ENCODE results near the gene MDM4. TPM values are rescaled to one million over a fixed set of nuclear protein-coding genes. Genes with fewer than 3 reads are reported as not detected.
"Not testable (repeated sequence)": the region's sequence is repeated elsewhere in the genome, so short reads cannot be mapped to it uniquely, and the experiment has no call there.

MDM4 gene
- total RNA-seq, 6 donors from 2014 or later, result 40.0 to 167 (median 69.2) TPM

- no peak for DNase-seq
- Histone ChIP-seq H3K9me3 (no peaks in the 10 kb centered on the region), H3K36me3 (no peaks in the 10 kb centered on the region), H3K4me1 (peaks cover 64 to 82% (median 77%) of the 10 kb centered on the region in 4 donors), H3K27me3 (no peaks in the 10 kb centered on the region), H3K4me3 (no peak overlapping the region), H3K27ac (peak overlapping the region in 2 of 4 donors; percentile 15 to 58)
- TF ChIP-seq, protein P1, sequence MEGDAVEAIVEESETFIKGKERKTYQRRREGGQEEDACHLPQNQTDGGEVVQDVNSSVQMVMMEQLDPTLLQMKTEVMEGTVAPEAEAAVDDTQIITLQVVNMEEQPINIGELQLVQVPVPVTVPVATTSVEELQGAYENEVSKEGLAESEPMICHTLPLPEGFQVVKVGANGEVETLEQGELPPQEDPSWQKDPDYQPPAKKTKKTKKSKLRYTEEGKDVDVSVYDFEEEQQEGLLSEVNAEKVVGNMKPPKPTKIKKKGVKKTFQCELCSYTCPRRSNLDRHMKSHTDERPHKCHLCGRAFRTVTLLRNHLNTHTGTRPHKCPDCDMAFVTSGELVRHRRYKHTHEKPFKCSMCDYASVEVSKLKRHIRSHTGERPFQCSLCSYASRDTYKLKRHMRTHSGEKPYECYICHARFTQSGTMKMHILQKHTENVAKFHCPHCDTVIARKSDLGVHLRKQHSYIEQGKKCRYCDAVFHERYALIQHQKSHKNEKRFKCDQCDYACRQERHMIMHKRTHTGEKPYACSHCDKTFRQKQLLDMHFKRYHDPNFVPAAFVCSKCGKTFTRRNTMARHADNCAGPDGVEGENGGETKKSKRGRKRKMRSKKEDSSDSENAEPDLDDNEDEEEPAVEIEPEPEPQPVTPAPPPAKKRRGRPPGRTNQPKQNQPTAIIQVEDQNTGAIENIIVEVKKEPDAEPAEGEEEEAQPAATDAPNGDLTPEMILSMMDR (IDR thresholded peaks at IDR 0.05), result no peak
- TF ChIP-seq POLR2AphosphoS5 (IDR thresholded peaks at IDR 0.05) (no peak), EP300 (IDR thresholded peaks at IDR 0.05) (no peak), POLR2A (IDR thresholded peaks at IDR 0.05) (no peak)
- ATAC-seq (ENCODE audit: low FRiP score in 2 of 2), result no peak
- WGBS, 2 donors, result 62 to 69% methylated on average over 2 of the region's 2 CpGs
Measured at GRCh38 chr1:204478921-204479320, 37.3 kb upstream of the MDM4 start.

DNA sequence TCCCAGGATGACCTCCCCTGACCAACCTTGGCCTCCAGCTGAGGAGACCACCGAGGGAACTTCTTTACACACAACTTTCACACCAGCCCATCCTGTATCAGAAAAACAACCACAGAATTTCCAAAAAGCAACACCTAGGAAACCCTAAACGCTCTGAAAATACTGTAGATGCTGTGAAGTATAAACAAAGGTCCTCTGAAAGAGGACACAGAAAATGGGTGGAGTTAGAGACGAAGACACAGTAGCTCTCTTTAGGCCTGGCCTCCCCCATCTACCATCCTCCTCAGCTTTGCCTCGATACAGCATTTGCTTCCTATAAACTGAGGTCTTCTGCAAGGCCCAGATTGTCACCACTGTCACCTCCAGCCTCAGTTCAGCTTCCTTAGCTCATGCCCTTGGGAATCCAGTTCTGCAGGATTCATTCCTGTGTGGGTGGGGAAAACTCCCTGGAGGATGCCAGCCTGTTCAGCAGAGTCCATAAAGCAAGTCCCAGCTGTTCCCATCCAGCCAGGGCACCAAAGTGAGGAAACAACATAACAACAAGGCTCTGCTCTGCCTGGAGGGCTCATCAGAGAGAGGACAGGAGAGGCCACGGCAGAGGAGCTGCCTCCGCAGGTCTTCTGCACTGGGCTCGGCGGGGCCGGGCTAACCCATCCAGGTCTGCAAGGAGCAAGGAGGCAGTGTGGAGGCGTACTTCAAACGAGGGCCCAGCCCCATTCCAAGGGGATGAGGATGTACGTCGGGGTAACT is 36.6 kb upstream of the MDM4 start:
- Histone ChIP-seq H3K36me3 (no peaks in the 10 kb centered on the region), H3K27me3 (no peaks in the 10 kb centered on the region), H3K27ac (peak overlapping the region in 3 of 4 donors; percentile 15 to 53 (median 35)), H3K4me1 (peaks cover 64 to 87% (median 79%) of the 10 kb centered on the region in 4 donors), H3K4me3 (no peak overlapping the region), H3K9me3 (no peaks in the 10 kb centered on the region)
- WGBS, 2 donors, result 66 to 77% methylated on average over 13 of the region's 13 CpGs
- TF ChIP-seq POLR2A (IDR thresholded peaks at IDR 0.05), result no peak
- no peak for TF ChIP-seq EP300 (IDR thresholded peaks at IDR 0.05)
- TF ChIP-seq, protein P1 (IDR thresholded peaks at IDR 0.05), result no peak
- no peak for TF ChIP-seq POLR2AphosphoS5 (IDR thresholded peaks at IDR 0.05)
- ATAC-seq (ENCODE audit: low FRiP score in 2 of 2), result no peak
- DNase-seq, result no peak

GRCh38 chr1:204480515-204480914 is 35.7 kb upstream of the MDM4 start:
- no peak for ATAC-seq (ENCODE audit: low FRiP score in 2 of 2)
- Histone ChIP-seq H3K9me3 (no peaks in the 10 kb centered on the region), H3K27me3 (no peaks in the 10 kb centered on the region), H3K36me3 (no peaks in the 10 kb centered on the region), H3K4me1 (peaks cover 64 to 90% (median 80%) of the 10 kb centered on the region in 4 donors), H3K27ac (peak overlapping the region in 3 of 4 donors; percentile 18 to 42 (median 35)), H3K4me3 (no peak overlapping the region)
- TF ChIP-seq EP300 (IDR thresholded peaks at IDR 0.05), result no peak
- no peak for TF ChIP-seq POLR2A (IDR thresholded peaks at IDR 0.05)
- TF ChIP-seq POLR2AphosphoS5 (IDR thresholded peaks at IDR 0.05), result no peak
- TF ChIP-seq, protein P1 (IDR thresholded peaks at IDR 0.05), result no peak
- 67 to 76% methylated on average over 8 of the region's 8 CpGs for WGBS, 2 donors
- DNase-seq, result peak in 1 of 2 donors; percentile 66

DNA sequence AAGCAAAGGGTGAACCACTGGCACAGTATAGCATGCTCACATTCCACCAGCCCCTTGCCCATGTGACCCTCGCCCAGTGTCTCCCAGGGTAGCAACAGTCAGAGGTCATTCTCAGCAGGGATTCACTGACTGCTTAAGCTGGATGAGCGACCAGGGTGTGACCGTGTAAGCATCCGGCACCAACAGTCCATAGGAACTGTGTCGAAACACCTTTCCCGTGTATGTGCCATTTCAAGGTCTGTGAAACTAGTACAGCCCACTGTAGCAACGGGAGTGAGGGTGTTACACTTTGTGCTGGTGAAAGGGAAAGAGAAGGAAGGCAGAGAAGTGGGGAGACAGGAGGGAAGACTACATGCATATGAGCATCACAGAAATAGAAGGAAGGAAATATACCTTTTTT is 32.4 kb upstream of the MDM4 start:
- Histone ChIP-seq H3K27me3 (no peaks in the 10 kb centered on the region), H3K36me3 (no peaks in the 10 kb centered on the region), H3K9me3 (no peaks in the 10 kb centered on the region), H3K4me1 (peaks cover 37 to 60% (median 48%) of the 10 kb centered on the region in 4 donors), H3K4me3 (no peak overlapping the region), H3K27ac (peak overlapping the region in 2 of 4 donors; percentile 32 to 54)
- ATAC-seq (ENCODE audit: low FRiP score in 2 of 2) (no peak), DNase-seq (no peak)
- TF ChIP-seq, protein P1 (IDR thresholded peaks at IDR 0.05), result no peak
- TF ChIP-seq POLR2AphosphoS5 (IDR thresholded peaks at IDR 0.05), result no peak
- TF ChIP-seq EP300 (IDR thresholded peaks at IDR 0.05), result no peak
- no peak for TF ChIP-seq POLR2A (IDR thresholded peaks at IDR 0.05)
- WGBS, 2 donors, result 47 to 55% methylated on average over 7 of the region's 7 CpGs

DNA sequence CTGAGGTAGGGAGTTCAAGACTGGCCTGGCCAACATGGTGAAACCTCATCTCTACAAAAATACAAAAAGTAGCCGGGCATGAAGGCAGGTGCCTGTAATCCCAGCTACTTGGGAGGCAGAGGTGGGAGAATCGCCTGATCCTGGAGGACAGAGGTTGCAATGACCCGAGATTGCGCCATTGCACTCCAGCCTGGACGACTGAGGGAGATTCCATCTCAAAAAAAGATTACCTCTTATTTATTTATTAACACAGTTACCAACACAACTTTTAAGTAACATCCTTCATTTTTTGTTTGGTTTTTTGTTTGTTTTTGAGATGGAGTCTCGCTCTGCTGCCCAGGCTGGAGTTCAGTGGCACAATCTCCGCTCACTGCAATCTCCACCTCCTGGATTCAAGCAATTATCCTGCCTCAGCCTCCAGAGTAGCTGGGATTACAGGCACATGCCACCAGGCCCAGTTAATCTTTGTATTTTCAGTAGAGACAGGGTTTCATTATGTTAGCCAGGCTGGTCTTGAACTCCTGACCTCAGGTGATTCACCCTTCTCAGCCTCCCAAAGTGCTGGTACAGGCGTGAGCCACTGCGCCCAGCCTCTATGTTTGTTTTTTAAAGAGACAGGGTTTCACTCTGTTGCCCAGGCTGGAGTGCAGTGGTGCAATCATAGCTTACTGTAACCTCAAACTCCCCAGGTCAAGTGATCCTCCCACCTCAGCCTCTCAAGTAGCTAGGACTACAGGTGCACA is 29.5 kb upstream of the MDM4 start:
- H3K4me1 ChIP-seq, result peaks cover 16 to 41% (median 28%) of the 10 kb centered on the region in 4 donors
- not testable (repeated sequence) for H3K27ac ChIP-seq; DNase-seq; H3K36me3 ChIP-seq; H3K9me3 ChIP-seq; H3K27me3 ChIP-seq; H3K4me3 ChIP-seq; ATAC-seq (ENCODE audit: low FRiP score in 2 of 2)
- 81 to 87% methylated on average over 7 to 9 of the region's 9 CpGs for WGBS, 2 donors

Data from upper lobe of left lung (tissue), 6 donors.